ENCODE measurements around the gene DNAH8. TPM values are rescaled to one million over a fixed set of nuclear protein-coding genes. Genes with fewer than 3 reads are reported as not detected.

DNAH8 gene
- total RNA-seq, 2 experiments from 2014 or later: 0.03 TPM; not detected in 1

DNA sequence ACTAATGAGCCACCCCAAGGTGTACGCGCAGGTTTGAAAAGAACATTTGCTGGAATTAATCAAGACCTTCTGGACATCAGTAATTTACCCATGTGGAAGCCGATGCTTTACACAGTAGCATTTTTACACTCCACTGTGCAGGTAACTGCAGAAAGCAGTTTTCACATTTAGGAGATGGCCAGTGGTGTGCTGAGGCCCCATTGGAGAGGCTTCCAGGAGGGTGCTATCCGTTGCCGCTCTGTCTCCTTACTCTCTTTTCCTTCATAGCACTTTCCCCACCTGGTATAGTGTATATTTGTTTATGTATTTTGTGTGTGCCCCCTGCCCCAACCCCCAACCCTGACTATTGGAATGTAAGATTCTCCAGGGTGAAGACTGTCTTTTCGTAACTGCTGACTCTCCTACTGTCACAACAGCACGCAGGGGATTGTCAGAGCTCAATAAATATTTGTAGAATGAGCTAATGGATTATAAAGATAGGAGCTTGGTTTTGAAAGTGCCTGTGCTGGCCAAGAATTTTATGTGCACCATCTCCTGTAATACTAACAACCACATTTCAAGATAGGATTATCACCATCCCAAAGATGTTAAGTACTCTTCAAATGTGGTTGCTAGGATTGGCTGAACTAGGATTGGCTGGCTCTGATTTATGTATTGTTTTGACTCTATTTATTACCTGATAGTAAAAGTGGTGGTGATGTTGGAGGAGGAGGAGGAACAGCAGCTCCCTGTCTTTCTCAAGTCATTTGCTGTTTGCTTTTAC lies 259.5 kb downstream of the DNAH8 start:
- TF ChIP-seq, protein P1, sequence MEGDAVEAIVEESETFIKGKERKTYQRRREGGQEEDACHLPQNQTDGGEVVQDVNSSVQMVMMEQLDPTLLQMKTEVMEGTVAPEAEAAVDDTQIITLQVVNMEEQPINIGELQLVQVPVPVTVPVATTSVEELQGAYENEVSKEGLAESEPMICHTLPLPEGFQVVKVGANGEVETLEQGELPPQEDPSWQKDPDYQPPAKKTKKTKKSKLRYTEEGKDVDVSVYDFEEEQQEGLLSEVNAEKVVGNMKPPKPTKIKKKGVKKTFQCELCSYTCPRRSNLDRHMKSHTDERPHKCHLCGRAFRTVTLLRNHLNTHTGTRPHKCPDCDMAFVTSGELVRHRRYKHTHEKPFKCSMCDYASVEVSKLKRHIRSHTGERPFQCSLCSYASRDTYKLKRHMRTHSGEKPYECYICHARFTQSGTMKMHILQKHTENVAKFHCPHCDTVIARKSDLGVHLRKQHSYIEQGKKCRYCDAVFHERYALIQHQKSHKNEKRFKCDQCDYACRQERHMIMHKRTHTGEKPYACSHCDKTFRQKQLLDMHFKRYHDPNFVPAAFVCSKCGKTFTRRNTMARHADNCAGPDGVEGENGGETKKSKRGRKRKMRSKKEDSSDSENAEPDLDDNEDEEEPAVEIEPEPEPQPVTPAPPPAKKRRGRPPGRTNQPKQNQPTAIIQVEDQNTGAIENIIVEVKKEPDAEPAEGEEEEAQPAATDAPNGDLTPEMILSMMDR (IDR thresholded peaks at IDR 0.05): no peak
- no peak for ATAC-seq (ENCODE audit: poor library complexity)
- Histone ChIP-seq H3K27ac (ENCODE audit: low read depth in 1 of 2, low read length in 2 of 2) (no peak overlapping the region), H3K9me3 (ENCODE audit: control insufficient read depth in 1 of 2, insufficient read depth in 1 of 2, low read length in 2 of 2) (no peaks in the 10 kb centered on the region), H3K27me3 (ENCODE audit: control insufficient read depth in 1 of 2, insufficient read depth in 2 of 2, low read length in 2 of 2) (peaks cover 0 to 5% of the 10 kb centered on the region in 2 experiments), H3K4me3 (ENCODE audit: low read length) (no peak overlapping the region), H3K36me3 (ENCODE audit: insufficient read depth, low read length) (no peaks in the 10 kb centered on the region), H3K4me1 (ENCODE audit: insufficient read depth, low read length) (no peaks in the 10 kb centered on the region)
- no peak for DNase-seq
- Mint-ChIP-seq H3K27me3 (peaks cover 39% of the 10 kb centered on the region), H3K4me3 (no peak overlapping the region), H3K9me3 (no peaks in the 10 kb centered on the region), H3K4me1 (ENCODE audit: low read depth) (no peaks in the 10 kb centered on the region), H3K27ac (no peak overlapping the region), H3K36me3 (ENCODE audit: low read depth) (no peaks in the 10 kb centered on the region)
- POLR2A ChIA-PET: no interaction called here
- CTCF ChIA-PET: no interaction called here
- intact Hi-C loops (cut with DNase I, micrococcal nuclease): no loop called here

DNA sequence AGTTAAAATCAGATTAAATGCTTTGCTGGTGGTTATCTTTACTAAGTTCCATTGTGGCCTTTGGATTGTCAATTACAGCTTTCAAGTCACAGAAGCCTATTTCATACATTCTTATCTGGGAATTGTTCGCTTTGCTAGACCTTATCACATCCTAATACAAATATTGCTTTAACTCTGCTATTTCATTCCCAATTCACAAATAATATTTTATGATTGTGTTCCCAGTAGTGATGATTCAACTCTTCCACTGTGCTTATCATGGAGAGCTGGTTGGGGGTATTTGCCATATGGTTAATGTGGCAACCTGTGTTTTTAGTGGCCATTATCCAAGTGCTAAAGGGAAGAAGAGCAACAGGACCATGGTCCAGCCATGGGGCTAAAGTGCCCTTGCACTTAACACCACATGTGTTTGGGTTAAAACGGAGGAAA lies 260.5 kb downstream of the DNAH8 start:
- H3K4me1 Mint-ChIP-seq (ENCODE audit: low read depth): no peaks in the 10 kb centered on the region
- no peaks in the 10 kb centered on the region for H3K36me3 ChIP-seq (ENCODE audit: insufficient read depth, low read length)
- peaks cover 48% of the 10 kb centered on the region for H3K27me3 Mint-ChIP-seq
- no peak for ATAC-seq (ENCODE audit: poor library complexity)
- intact Hi-C loops (cut with DNase I, micrococcal nuclease): no loop called here
- H3K27ac ChIP-seq (ENCODE audit: low read depth in 1 of 2, low read length in 2 of 2): no peak overlapping the region
- no peak overlapping the region for H3K27ac Mint-ChIP-seq
- H3K4me3 Mint-ChIP-seq: no peak overlapping the region
- POLR2A ChIA-PET: no interaction called here
- H3K9me3 ChIP-seq (ENCODE audit: control insufficient read depth in 1 of 2, insufficient read depth in 1 of 2, low read length in 2 of 2): no peaks in the 10 kb centered on the region
- peaks cover 0 to 12% of the 10 kb centered on the region in 2 experiments for H3K27me3 ChIP-seq (ENCODE audit: control insufficient read depth in 1 of 2, insufficient read depth in 2 of 2, low read length in 2 of 2)
- TF ChIP-seq, protein P1 (IDR thresholded peaks at IDR 0.05): no peak
- no peaks in the 10 kb centered on the region for H3K4me1 ChIP-seq (ENCODE audit: insufficient read depth, low read length)
- CTCF ChIA-PET: no interaction called here
- DNase-seq: no peak
- H3K36me3 Mint-ChIP-seq (ENCODE audit: low read depth): no peaks in the 10 kb centered on the region
- H3K4me3 ChIP-seq (ENCODE audit: low read length): no peak overlapping the region
- H3K9me3 Mint-ChIP-seq: no peaks in the 10 kb centered on the region

DNA sequence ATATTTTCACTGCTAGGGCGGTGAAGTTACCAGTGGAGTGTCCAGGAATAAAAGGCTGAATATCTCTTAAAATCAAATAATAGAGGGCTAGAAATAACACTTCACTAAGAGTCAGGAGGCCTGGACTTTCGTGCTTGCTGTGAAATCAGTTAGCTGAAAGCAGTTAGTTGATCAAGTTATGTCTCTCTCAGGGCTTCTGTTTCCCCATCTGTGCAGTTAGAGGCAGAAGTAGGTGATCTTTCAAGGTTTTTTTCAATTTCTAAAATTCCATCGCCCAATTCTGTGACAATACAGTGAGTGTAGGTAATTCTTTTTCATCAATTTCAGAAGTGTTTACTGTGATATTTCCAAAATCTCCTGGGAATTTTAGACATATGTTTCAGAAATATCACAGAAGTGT lies 260.9 kb downstream of the DNAH8 start:
- ChIA-PET POLR2A (no interaction called here), CTCF (no interaction called here)
- Histone ChIP-seq H3K4me1 (ENCODE audit: insufficient read depth, low read length) (no peaks in the 10 kb centered on the region), H3K36me3 (ENCODE audit: insufficient read depth, low read length) (no peaks in the 10 kb centered on the region), H3K4me3 (ENCODE audit: low read length) (no peak overlapping the region), H3K27me3 (ENCODE audit: control insufficient read depth in 1 of 2, insufficient read depth in 2 of 2, low read length in 2 of 2) (peaks cover 0 to 12% of the 10 kb centered on the region in 2 experiments), H3K27ac (ENCODE audit: low read depth in 1 of 2, low read length in 2 of 2) (no peak overlapping the region), H3K9me3 (ENCODE audit: control insufficient read depth in 1 of 2, insufficient read depth in 1 of 2, low read length in 2 of 2) (no peaks in the 10 kb centered on the region)
- H3K4me3 Mint-ChIP-seq: no peak overlapping the region
- ATAC-seq (ENCODE audit: poor library complexity): no peak
- H3K36me3 Mint-ChIP-seq (ENCODE audit: low read depth): no peaks in the 10 kb centered on the region
- H3K4me1 Mint-ChIP-seq (ENCODE audit: low read depth): no peaks in the 10 kb centered on the region
- intact Hi-C loops (cut with DNase I, micrococcal nuclease): no loop called here
- H3K27ac Mint-ChIP-seq: no peak overlapping the region
- no peak for DNase-seq
- H3K9me3 Mint-ChIP-seq: no peaks in the 10 kb centered on the region
- TF ChIP-seq, protein P1 (IDR thresholded peaks at IDR 0.05): no peak
- peaks cover 48% of the 10 kb centered on the region for H3K27me3 Mint-ChIP-seq

All from CD4-positive, alpha-beta T cell (primary cell).